Stimulated activated CD8-positive, alpha-beta memory T cell treated with anti-CD3 and anti-CD28 coated beads, Interleukin-15, amount 100 ng/mL, for 24 hours (primary cell): ENCODE measurements around the gene UBE2L3.
"Not testable (repeated sequence)": the region's sequence is repeated elsewhere in the genome, so short reads cannot be mapped to it uniquely, and the experiment has no call there.

ENCODE experiments used
- DNase-seq: peaks from one replicate; pipeline ENCODE4 v3.0.0-alpha.2; 2020; ENCODE audit warnings: low read depth

The UBE2L3 gene

DNA sequence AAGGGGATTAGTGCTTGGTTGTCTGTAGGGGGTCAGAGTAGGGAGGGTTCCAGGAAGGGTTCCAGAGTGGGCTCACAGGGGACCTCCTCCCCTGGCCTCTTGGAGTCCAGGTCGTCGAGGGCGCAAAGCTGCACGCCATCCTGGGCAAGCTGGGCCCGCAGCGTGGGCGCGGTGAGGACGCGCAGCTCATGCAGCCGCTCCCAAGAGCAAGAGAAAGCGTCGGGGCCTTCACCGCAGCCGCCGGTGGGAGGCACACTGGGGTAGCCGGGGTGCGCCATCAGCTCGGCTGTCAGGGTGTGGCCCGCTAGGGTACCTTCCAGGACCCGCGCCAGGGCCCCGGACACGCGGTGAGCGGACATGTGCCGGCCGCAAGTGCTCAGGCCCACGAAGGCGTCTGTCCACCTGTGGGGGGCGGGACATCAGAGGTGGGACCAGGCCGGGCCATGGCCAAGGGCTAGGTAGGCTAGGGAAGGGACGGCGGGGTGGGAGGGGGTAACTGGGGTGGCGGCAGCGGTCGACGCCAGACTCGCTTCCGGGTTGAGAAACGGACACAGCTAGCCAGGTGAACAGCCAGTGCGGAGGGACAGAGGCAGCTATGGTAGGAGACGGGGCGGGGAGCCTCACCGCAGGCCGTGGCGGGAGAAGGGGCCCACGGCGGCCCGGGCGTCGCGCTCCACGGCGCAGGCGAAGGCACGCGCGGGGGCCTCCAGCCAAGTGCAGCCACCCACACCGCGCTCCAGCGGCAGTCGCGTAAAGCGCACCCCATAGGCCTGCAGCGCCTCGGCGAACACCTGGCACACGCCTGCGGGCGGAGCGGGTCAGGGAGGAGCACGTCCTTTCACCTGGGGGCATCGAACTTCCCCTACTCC, 61.1 kb downstream of the UBE2L3 start:
- DNase-seq = no peak

DNA sequence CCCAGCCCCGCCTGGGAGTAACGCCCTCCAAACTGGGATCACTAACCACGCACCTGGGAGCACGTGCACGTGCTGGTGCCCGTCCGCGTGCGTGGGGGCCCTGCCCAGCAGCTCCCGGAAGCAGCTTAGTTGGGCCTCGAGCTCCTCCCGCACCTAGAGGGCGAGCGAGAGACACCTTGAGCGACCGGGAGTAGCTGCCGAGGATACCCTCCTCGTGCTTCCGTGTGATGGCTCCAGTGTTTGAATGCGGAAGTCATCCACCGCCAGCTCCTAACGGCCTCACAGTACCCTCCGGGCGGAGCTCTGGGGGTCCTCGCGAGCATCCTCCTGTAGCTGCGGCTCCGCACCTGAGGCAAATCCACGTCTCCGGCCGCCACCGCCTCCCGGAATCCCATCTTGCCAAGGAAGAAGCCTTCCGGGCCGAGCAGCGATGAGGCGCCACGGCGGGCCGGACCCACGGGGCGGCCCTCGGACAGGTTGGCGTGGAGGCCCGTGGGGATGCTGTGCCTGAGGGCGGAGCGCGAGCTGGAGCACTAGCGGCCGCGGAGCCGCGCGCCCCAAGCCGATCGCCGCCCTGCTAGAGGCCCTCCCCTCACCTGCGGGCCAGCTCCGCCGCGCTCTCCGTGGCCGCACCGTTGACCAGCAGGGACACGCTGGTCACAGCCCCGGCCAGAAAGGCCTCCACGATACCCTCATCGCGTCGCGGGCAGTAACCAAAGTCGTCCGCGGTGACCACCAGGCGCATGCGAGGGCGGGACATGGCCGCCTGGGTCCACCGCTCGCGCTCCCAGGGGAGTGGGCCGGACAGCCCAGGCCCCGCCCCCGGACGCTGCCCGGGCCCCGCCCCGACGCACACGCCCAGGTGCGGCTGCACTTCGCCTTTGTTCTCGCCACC, 62.0 kb downstream of the UBE2L3 start, which contains the start of gene YDJC:
Gene YDJC, minus strand, starts transcription at position 768 of the 895 bp plus-strand sequence. Its CDS starts 8 bp downstream, at position 760.
- peak; percentile 89 for DNase-seq

DNA sequence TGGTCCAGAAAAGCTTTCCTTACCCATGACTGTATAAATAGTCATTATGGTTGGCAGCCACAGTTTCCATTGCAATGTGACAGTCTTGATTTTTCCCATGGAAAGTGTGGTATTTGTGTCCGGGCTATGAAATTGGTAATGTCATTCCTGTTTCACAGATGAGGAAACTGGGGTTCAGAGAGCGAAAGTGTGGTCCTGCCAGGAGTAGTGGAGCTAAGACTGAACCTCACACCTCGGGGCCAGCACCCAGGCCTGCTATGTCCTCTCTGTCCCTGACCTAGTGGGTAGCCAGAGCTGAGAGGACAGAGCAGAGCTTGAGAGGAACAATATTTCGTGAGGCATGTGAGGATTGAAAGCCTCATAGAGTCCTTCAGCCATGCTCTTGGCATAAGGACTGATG, 63.5 kb downstream of the UBE2L3 start:
- DNase-seq = no peak

DNA sequence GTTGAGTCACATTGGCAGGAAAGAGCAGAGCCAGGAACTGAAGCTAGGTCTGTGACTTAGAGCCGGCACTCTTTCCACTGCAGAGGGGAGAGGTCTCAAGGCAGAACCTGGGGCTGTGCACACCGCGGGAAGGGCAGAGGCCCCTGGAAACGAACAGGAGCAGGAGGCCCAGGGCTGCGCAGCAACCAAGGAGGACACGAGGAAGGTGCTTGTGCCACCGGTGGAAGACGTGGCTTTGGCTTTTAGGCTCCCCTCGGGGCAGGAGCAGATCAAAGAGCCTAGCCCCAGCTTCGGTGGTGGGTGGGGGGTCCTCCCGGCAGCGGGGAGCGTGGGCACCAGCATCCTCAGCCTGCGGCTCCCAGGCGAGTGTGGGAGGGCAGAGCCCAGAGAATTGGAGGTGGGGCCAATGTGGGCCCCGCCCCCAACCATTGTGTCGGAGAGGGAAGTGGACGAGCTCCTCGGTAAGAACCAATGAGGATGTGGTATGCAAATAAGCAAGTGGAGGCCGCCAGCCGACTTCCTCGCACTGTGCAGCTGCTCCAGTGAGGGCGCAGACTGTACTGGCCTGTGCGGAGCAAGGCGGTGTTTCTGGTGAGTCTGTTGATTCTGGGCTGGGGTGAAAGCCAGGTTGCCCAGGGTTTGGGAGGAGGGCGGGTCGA, 64.9 kb downstream of the UBE2L3 start, which contains the start of gene CCDC116:
Gene CCDC116, plus strand, starts transcription at position 524 of the 659 bp plus-strand sequence. CDS start 422 bp downstream, outside the sequence.
- DNase-seq = no peak

DNA sequence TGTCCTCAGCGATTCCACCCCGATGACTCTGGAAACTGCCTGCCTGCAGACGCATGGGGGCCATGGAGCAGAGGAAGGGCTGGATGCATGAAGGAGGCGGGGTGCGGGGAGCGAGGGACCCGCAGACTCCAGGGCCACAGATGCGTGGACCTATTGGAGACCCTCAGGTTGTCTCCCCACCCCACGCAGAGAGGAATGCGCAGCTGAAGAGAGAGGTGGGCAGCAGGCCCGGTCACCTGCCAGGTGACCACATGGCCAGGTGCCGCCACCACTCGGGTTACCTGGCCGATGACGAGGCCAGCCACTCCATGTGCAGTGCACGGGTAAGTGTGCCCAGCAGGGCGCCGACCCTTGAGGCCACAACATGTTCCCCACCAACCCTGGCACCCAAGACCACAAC, 65.4 kb downstream of the UBE2L3 start:
- DNase-seq = no peak

DNA sequence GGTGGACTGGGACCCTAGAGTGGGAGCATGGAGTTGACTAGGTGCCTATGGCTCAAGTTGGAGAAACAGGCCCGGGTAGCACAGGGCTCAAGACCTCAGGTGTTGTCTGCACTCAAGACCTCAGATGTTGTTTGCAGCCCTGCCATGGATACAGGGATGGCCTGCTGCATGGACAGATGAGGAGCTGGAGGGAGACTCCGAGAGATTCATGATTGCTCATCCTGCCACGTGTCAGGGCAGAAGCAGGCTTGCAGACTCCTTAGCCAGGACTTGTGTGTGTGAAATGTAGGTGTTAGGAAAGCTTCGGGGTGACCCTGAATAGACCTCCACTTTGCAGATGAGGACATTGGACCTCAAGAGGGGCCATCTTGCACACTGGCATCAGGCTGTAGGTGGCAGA, 66.0 kb downstream of the UBE2L3 start:
- no peak for DNase-seq

DNA sequence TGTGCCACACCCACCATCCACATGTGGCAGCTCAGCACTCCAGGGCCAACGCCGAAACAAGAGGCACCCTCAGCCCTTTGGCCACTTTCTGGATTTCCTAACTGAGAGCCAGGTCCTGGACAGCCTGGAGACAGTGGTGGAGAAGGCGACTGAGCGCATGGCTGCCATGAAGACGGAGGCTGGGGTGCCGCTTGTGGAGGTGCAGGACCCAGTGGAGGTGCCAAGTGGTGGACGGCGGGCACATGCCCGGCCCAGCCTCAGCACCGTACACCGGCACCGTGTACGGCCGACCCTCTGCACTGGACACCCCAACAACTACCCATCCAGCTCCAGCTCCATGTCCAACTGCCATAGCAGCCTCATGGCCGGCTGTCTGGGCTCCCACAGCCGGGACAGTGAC, 66.6 kb downstream of the UBE2L3 start:
- DNase-seq = no peak

DNA sequence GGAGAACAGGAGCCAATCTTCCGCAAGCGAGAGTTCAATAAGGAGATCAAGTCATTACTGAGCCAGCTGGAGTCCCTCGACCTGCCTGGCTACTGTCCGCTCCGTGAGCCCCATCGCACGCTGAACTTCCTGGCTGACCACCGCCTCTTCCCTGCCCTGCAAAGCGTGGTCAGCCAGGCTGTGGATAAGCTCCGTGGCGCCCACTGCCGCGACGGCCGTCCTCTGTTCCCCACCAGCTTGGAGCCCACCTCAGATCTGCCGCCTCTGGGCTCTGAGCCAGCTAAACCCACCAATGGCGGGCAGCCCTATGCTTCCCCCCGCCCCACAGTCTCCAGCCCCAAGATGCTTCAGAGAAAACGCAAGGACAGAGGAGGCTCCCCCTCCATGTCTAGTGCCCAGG, 67.3 kb downstream of the UBE2L3 start:
- no peak for DNase-seq

DNA sequence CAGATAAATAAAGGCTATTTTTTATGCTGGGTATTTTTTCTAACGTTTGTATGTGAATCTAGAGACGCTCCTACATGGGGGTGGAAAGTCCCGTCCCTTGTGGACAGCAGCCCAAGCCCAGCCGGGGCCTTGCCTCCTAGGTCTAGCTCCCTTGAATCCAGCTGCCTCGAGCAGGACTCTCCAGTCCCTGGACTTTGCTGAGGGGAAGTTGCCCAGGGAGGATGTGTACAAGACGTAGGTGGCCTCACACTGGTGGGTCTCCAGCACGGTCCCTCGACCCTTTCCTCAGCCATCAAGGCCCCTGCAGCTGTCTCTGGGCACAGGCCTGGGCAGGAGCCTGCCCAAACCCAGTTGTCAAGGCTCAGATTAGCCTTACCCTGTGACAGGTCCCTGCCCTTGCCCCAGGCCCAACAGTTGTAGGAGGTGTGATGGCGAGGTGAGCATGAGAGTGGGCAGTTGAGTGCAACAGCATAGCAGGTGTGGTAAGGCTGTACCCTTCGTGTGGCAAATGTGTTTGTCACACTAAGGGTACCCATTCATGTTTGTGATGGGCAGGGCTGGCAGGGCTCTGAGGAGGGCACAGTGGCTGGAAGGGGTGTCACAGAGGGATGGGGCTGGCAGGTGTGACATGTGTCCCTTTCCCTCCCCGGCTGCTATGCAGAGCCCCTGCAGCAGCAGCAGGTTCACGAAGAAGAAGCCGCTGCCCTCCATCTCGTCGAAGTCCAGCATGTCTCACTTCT, 68.4 kb downstream of the UBE2L3 start:
- no peak for DNase-seq

DNA sequence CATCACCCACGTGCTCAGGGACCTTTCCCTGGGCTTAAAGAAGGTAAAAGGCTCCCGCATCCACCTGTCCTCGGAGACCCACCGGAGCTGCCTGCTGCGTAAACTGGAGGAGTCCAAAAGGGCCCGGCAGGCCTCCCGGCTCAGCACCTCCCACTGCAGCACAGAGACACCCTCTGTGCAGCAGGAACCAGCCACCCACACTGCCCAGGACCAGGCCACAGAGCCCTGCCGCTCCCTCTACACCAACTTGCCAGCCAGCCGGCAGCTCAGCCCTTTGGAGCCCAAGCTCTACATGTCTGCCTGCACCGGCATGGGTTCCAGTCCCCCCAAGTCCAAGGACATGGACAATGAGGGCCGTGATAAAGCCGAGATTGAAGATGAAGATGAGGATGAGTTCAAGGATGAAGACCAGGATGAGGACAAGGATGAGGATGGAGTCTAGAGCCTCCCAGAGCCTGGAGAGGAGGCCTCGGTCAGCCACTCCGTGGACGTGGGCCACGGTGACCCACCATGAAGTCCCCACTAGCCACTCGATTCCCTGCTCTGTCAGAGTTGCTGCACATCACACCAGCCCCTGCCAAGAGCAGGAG, 69.2 kb downstream of the UBE2L3 start:
- no peak for DNase-seq

DNA sequence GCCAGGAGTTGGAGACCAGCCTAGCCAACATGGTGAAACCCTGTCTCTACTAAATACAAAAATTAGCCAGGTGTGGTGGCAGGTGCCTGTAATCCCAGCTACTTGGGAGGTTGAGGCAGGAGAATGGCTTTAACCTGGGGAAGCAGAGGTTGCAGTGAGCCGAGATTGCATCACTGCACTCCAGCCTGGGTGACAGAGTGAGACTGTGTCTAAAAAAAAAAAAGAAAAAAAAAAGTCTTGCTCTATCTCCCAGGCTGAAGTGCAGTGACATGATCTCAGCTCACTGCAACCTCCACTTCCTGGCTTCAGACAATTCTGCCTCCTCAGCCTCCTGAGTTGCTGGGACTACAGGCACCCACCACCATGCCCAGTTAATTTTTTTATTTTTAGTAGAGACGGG, 69.9 kb downstream of the UBE2L3 start:
- not testable (repeated sequence) for DNase-seq

DNA sequence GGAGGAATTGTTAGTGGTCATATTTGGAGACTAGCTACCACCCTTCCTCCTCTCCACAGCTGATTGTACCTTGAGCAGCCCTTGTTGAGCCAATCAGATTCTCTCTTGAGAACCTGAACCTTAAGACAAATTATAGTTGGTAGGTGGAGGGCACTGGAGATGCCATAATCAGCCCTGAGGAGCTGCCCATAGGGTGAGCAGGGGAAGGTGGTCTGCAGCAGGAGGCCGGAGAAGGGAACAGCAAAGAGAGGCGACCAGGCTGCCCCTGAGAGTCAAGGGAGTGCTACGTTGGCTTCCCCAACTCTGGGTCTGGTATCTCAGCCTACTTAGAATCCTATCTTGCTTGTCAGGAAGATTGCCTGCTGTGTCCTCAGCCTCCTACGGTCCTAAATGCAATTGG, 71.8 kb downstream of the UBE2L3 start:
- no peak for DNase-seq

DNA sequence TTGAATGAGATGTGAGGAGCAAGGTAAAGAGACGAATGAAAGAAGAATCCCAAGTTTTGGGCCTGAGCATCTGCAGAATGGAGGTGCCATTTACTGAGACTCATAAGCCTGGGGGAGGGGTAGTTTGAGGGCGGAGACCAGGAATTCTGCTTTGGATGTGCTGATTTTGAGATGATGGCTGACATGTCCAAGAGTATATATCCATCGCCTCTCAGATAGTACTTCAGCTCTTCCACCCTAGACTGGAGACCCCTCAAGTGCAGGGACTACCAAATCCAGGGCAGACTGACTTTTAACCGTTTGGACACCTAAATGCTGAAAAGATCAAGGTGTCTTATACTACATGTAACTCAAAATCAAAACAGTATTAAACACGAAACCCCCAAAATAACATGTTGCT, 73.3 kb downstream of the UBE2L3 start:
- DNase-seq = no peak

DNA sequence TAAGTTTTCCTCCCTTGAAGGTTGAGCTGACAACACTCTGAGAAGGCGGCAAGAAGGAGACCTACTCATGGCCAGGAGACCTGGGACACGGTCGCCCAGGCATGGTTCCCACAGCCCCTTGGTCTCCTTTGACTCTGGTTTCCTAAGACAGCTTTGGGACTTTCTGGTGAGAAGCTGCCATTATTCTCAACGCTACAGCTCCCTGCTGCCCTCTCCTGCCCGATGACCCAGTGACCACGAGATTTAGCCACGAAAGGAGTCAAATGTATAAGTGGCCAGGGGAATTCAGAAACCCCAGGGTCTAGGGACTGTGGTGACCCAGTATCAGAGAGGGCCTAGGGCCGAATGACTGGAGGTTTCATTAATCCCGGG, 73.9 kb downstream of the UBE2L3 start:
- DNase-seq = no peak

DNA sequence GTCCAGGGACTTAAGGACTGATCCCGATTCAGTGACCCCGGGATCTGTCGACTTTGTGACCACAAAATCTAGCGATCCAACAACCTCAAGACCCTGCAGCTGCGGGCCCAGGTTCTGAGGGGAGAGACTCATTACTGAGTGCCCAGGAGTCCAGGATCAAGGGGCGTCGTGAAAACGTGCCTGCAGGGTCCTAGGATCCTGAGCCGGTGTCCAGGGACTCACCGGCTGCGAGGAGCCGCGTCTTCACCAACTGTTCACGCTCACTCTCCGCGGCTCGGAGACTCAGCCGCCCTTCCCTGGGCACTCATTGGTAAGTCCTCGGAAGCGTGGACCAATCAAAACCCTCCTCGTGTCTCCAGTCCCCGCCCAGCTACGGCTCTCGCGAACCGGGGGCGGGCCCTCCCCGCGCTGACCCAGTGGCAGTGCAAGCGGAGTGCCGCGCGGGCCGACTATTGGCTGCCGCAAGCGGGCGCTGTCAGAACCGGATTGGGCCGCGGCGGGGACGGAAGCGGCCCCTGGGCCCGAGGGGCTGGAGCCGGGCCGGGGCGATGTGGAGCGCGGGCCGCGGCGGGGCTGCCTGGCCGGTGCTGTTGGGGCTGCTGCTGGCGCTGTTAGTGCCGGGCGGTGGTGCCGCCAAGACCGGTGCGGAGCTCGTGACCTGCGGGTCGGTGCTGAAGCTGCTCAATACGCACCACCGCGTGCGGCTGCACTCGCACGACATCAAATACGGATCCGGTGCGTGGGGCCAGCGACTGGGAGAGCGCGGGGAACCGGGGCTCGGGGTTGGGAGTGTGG, 74.5 kb downstream of the UBE2L3 start, which contains the start of gene SDF2L1:
Gene SDF2L1, plus strand, starts transcription at position 514 of the 795 bp plus-strand sequence. Its CDS starts 35 bp downstream, at position 549.
- DNase-seq = peak; percentile 89

DNA sequence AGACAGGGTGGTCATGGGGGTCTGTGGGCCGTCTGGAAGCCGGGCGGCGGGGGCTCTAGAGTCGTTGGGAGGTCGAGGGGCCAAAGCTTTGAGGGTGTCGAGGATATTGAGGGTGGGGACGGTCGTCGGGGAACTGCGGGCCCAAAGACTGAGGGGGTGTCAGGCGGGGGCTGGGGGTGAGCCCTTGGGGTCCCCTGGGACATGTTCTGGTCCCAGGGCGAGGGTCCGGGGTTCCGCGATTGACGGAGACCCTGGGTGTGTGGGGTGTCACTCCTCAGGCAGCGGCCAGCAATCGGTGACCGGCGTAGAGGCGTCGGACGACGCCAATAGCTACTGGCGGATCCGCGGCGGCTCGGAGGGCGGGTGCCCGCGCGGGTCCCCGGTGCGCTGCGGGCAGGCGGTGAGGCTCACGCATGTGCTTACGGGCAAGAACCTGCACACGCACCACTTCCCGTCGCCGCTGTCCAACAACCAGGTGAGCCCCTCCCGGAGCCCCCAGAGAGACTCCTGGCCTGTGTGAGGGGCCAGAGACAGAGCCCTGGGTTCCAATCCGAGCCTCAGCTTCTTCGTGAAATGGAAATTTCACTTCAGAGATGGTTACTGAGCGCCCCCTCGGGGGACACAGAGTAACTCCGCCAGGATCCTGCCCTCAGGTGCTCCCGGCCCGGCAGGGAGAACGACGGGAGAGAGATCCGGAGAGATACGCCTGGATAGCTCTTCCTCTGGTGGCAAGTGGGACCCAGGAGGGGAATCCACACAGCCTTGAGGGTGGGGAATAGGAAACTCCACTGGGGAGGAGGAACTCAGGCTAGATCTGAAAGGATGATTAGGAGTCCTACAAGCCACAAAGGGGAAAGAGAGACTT, 75.3 kb downstream of the UBE2L3 start:
- no peak for DNase-seq

DNA sequence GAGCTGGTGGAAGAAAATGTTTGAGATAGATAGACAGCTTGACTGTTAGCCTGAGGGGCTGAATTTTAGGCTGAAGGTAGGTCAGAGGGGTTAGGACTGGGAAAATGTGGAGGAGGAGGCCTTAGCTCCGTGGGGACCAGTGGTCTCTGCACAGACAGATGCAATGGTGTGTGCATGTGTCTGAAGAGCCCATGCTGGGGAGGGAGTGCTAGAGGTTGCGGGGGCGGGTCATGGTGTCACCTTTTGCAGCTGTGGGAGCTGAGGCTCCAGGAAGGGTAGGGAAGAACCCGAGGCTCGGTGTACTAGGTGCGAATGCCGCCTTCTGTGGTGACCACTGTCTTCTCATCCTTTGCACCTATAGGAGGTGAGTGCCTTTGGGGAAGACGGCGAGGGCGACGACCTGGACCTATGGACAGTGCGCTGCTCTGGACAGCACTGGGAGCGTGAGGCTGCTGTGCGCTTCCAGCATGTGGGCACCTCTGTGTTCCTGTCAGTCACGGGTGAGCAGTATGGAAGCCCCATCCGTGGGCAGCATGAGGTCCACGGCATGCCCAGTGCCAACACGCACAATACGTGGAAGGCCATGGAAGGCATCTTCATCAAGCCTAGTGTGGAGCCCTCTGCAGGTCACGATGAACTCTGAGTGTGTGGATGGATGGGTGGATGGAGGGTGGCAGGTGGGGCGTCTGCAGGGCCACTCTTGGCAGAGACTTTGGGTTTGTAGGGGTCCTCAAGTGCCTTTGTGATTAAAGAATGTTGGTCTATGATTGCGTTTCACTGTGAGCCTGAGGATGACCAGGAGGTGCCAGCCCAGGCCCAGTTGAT, 76.2 kb downstream of the UBE2L3 start:
- DNase-seq = no peak

DNA sequence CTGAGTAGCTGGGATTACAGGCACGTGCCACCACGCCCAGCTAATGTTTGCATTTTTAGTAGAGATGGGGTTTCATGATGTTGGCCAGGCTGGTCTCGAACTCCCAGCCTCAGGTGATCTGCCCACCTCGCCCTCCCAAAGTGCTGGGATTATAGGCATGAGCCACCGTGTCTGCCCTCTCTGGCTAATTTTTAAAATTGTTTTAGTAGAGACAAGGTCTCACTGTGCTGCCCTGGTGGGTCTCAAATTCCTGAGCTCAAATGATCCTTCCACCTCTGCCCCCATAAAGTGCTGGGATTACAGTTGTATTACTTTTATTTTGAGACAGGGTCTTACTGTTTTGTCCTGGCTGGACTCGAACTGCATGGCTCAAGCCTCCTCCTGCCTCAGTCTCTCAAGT, 78.0 kb downstream of the UBE2L3 start:
- DNase-seq = not testable (repeated sequence)
